DND-41 (cell line): ENCODE results near the gene S1PR1.

Experiments used
- ATAC-seq: fragments of 200-7000 bp; cut with Tn5 transposase; 3 replicates; pipeline ENCODE4 v1.9.1; 2021; ENCODE audit warnings: low read depth; ENCODE audit not compliant: insufficient read depth
- DNase-seq: peaks from one replicate; pipeline ENCODE4 v3.0.0-alpha.2; 2020
- H2AFZ ChIP-seq: 2 replicates; pipeline ENCODE4 v1.6.0; 2012; ENCODE audit warnings: low read depth, low read length
- H3K27ac ChIP-seq: 2 replicates; pipeline ENCODE4 v1.5.1; 2012; ENCODE audit warnings: low read length, inconsistent platforms
- H3K27me3 ChIP-seq: fragments of 200-600 bp; sonication (generic); 2 replicates; pipeline ENCODE4 v1.6.0; 2012; ENCODE audit warnings: low read length, mild to moderate bottlenecking, inconsistent platforms; ENCODE audit not compliant: insufficient read depth, poor library complexity
- H3K36me3 ChIP-seq: 2 replicates; pipeline ENCODE4 v1.5.1; 2012; ENCODE audit warnings: low read length, inconsistent platforms; ENCODE audit not compliant: insufficient read depth
- H3K4me1 ChIP-seq: 2 replicates; pipeline ENCODE4 v1.5.1; 2012; ENCODE audit warnings: mild to moderate bottlenecking, low read length; ENCODE audit not compliant: insufficient read depth
- H3K4me2 ChIP-seq: 2 replicates; pipeline ENCODE4 v1.6.0; 2012; ENCODE audit warnings: mild to moderate bottlenecking, moderate library complexity, low read length, inconsistent platforms; ENCODE audit not compliant: insufficient read depth
- H3K4me3 ChIP-seq, 2 experiments: fragments of 200-600 bp in 1 of 2; shearing (Covaris generic) in 1 of 2; 2 replicates each; pipeline ENCODE4 v1.5.1; 2012 to 2016; ENCODE audit warnings: inconsistent platforms in 2 of 2, low read length in 2 of 2, mild to moderate bottlenecking in 2 of 2, low read depth in 1 of 2, moderate library complexity in 1 of 2
- H3K79me2 ChIP-seq: 2 replicates; pipeline ENCODE4 v1.6.0; 2012; ENCODE audit warnings: low read length, inconsistent platforms; ENCODE audit not compliant: insufficient read depth
- H3K9ac ChIP-seq: 2 replicates; pipeline ENCODE4 v1.6.0; 2012; ENCODE audit warnings: low read depth, mild to moderate bottlenecking, inconsistent platforms, low read length, moderate library complexity
- H3K9me3 ChIP-seq: 2 replicates; pipeline ENCODE4 v1.5.1; 2012; ENCODE audit warnings: low read length, moderate library complexity, mild to moderate bottlenecking, inconsistent platforms; ENCODE audit not compliant: insufficient read depth, severe bottlenecking
- H4K20me1 ChIP-seq: 2 replicates; pipeline ENCODE4 v1.6.0; 2012; ENCODE audit warnings: low read length; ENCODE audit not compliant: insufficient read depth
- CTCF ChIP-seq: IDR thresholded peaks from 2 replicates; pipeline ENCODE4 v1.5.1; 2012; ENCODE audit warnings: borderline replicate concordance, low read length, moderate library complexity, mild to moderate bottlenecking; ENCODE audit not compliant: poor library complexity, severe bottlenecking; ENCODE audit errors: extremely low read depth
- EZH2 ChIP-seq: IDR thresholded peaks from 3 replicates; pipeline ENCODE4 v1.6.1; 2012; ENCODE audit warnings: borderline replicate concordance, low read depth, mild to moderate bottlenecking, moderate library complexity, low read length, inconsistent platforms; ENCODE audit not compliant: severe bottlenecking

Gene S1PR1

GRCh38 chr1:101242324-101243050 is 5.7 kb downstream of the S1PR1 start:
- Histone ChIP-seq H3K9me3 (no peaks in the 10 kb centered on the region), H4K20me1 (no peaks in the 10 kb centered on the region), H3K4me3 (no peak overlapping the region), H3K9ac (no peak overlapping the region), H3K36me3 (peaks cover 5% of the 10 kb centered on the region; the same call in 1 of the 2 replicates), H2AFZ (no peak overlapping the region), H3K4me2 (no peak overlapping the region), H3K79me2 (no peaks in the 10 kb centered on the region), H3K27me3 (peaks cover 1% of the 10 kb centered on the region), H3K4me1 (peaks cover 16% of the 10 kb centered on the region), H3K27ac (no peak overlapping the region)
- DNase-seq (no peak), ATAC-seq (no peak)
- no peak for TF ChIP-seq EZH2
- no peak for TF ChIP-seq CTCF

GRCh38 chr1:101243751-101244150 is 6.9 kb downstream of the S1PR1 start:
- peaks cover 5% of the 10 kb centered on the region for H3K4me1 ChIP-seq
- no peak overlapping the region for H3K27ac ChIP-seq
- H3K79me2 ChIP-seq = no peaks in the 10 kb centered on the region
- no peak for TF ChIP-seq CTCF
- no peak for TF ChIP-seq EZH2
- H3K9ac ChIP-seq = no peak overlapping the region
- H2AFZ ChIP-seq = no peak overlapping the region
- peaks cover 5% of the 10 kb centered on the region; the same call in 1 of the 2 replicates for H3K36me3 ChIP-seq
- no peaks in the 10 kb centered on the region for H3K27me3 ChIP-seq
- H3K4me3 ChIP-seq = no peak overlapping the region
- H4K20me1 ChIP-seq = no peaks in the 10 kb centered on the region
- H3K4me2 ChIP-seq = no peak overlapping the region
- DNase-seq (no peak), ATAC-seq (no peak)
- no peaks in the 10 kb centered on the region for H3K9me3 ChIP-seq

GRCh38 chr1:101244842-101245241 is 8.0 kb downstream of the S1PR1 start:
- H3K27ac ChIP-seq = no peak overlapping the region
- no peak for ATAC-seq
- H4K20me1 ChIP-seq = no peaks in the 10 kb centered on the region
- H3K4me1 ChIP-seq = no peaks in the 10 kb centered on the region
- no peak for DNase-seq
- no peak overlapping the region for H3K4me2 ChIP-seq
- H2AFZ ChIP-seq = no peak overlapping the region
- H3K9me3 ChIP-seq = no peaks in the 10 kb centered on the region
- no peak overlapping the region for H3K4me3 ChIP-seq
- no peaks in the 10 kb centered on the region for H3K79me2 ChIP-seq
- TF ChIP-seq EZH2 = no peak
- no peak for TF ChIP-seq CTCF
- no peaks in the 10 kb centered on the region for H3K27me3 ChIP-seq
- H3K9ac ChIP-seq = no peak overlapping the region
- H3K36me3 ChIP-seq = no peaks in the 10 kb centered on the region
